Mononuclear cell (primary cell): Measurements from ENCODE around the gene TYRO3. TPM values are rescaled to one million over a fixed set of nuclear protein-coding genes. Genes with fewer than 3 reads are reported as not detected.

ENCODE experiments used
- H3K27me3 ChIP-seq: 2 replicates; pipeline ENCODE4 v1.6.0; 2011; ENCODE audit warnings: low read length, control low read depth; ENCODE audit not compliant: insufficient read depth
- H3K4me1 ChIP-seq: 2 replicates; pipeline ENCODE4 v1.5.1; 2011; ENCODE audit warnings: mild to moderate bottlenecking, low read length, control low read depth; ENCODE audit not compliant: insufficient read depth
- H3K4me3 ChIP-seq: 2 replicates; pipeline ENCODE4 v1.5.1; 2011; ENCODE audit warnings: mild to moderate bottlenecking, low read length, moderate library complexity
- H3K9me3 ChIP-seq: 2 replicates; pipeline ENCODE4 v1.5.1; 2011; ENCODE audit warnings: low read depth, mild to moderate bottlenecking, control low read depth, low read length
- total RNA-seq: library from RNA; depleted of rRNA; stranded (reverse); fragments of >200 nt; gene quantifications from one replicate; pipeline ENCODE4 v1.2.3, GENCODE V29; 2012

TYRO3 gene
- total RNA-seq = 0.21 TPM

- Histone ChIP-seq H3K4me1 (peaks cover 19% of the 10 kb centered on the region), H3K4me3 (peak within 1 kb of the TSS; percentile 26), H3K9me3 (no peaks in the 10 kb centered on the region), H3K27me3 (peaks cover 18% of the 10 kb centered on the region)
Observed at GRCh38 chr15:41558400-41559238, at the start of gene TYRO3. Gene TYRO3, plus strand, starts transcription at chr15:41559212. Its CDS starts 46 bp downstream, at chr15:41559258.

- no peak overlapping the region for H3K4me3 ChIP-seq
- peaks cover 25% of the 10 kb centered on the region for H3K4me1 ChIP-seq
- H3K9me3 ChIP-seq = no peaks in the 10 kb centered on the region
- H3K27me3 ChIP-seq = peaks cover 26% of the 10 kb centered on the region
Observed at GRCh38 chr15:41510728-41511127, 48.3 kb upstream of the TYRO3 start.

GRCh38 chr15:41511331-41511898 is 47.6 kb upstream of the TYRO3 start:
- Histone ChIP-seq H3K9me3 (no peaks in the 10 kb centered on the region), H3K4me1 (peaks cover 25% of the 10 kb centered on the region), H3K4me3 (no peak overlapping the region), H3K27me3 (peaks cover 26% of the 10 kb centered on the region)

GRCh38 chr15:41511899-41512369 is 47.1 kb upstream of the TYRO3 start:
- Histone ChIP-seq H3K9me3 (no peaks in the 10 kb centered on the region), H3K4me3 (no peak overlapping the region), H3K27me3 (peaks cover 26% of the 10 kb centered on the region), H3K4me1 (peaks cover 25% of the 10 kb centered on the region)

GRCh38 chr15:41512512-41512939 is 46.5 kb upstream of the TYRO3 start:
- Histone ChIP-seq H3K27me3 (peaks cover 26% of the 10 kb centered on the region), H3K4me3 (peak overlapping the region; percentile 21), H3K9me3 (no peaks in the 10 kb centered on the region), H3K4me1 (peaks cover 25% of the 10 kb centered on the region)

GRCh38 chr15:41512940-41513505 is 46.0 kb upstream of the TYRO3 start:
- no peaks in the 10 kb centered on the region for H3K9me3 ChIP-seq
- peak overlapping the region; percentile 21 for H3K4me3 ChIP-seq
- peaks cover 25% of the 10 kb centered on the region for H3K4me1 ChIP-seq
- peaks cover 26% of the 10 kb centered on the region for H3K27me3 ChIP-seq

- peaks cover 25% of the 10 kb centered on the region for H3K4me1 ChIP-seq
- H3K4me3 ChIP-seq = peak within 1 kb of the TSS; percentile 21
- no peaks in the 10 kb centered on the region for H3K9me3 ChIP-seq
- H3K27me3 ChIP-seq = peaks cover 26% of the 10 kb centered on the region
Observed at GRCh38 chr15:41513506-41514227, 45.3 kb upstream of the TYRO3 start, which contains the start of gene LTK. Gene LTK, minus strand, starts transcription at chr15:41513827. Its CDS starts 118 bp downstream, at chr15:41513709.

- Histone ChIP-seq H3K4me1 (peaks cover 13% of the 10 kb centered on the region), H3K4me3 (no peak overlapping the region), H3K27me3 (peaks cover 10% of the 10 kb centered on the region), H3K9me3 (no peaks in the 10 kb centered on the region)
Observed at GRCh38 chr15:41517895-41518449, 41.0 kb upstream of the TYRO3 start.

GRCh38 chr15:41520636-41521035 is 38.4 kb upstream of the TYRO3 start:
- Histone ChIP-seq H3K27me3 (no peaks in the 10 kb centered on the region), H3K4me3 (no peak overlapping the region), H3K4me1 (no peaks in the 10 kb centered on the region), H3K9me3 (no peaks in the 10 kb centered on the region)

- Histone ChIP-seq H3K4me3 (no peak overlapping the region), H3K27me3 (no peaks in the 10 kb centered on the region), H3K4me1 (no peaks in the 10 kb centered on the region)
Observed at GRCh38 chr15:41521614-41522013, 37.4 kb upstream of the TYRO3 start.

GRCh38 chr15:41523097-41523496 is 35.9 kb upstream of the TYRO3 start:
- H3K27me3 ChIP-seq = no peaks in the 10 kb centered on the region
- no peaks in the 10 kb centered on the region for H3K4me1 ChIP-seq
- H3K9me3 ChIP-seq = no peaks in the 10 kb centered on the region
- no peak overlapping the region for H3K4me3 ChIP-seq

More at GRCh38 chr15:41521614-41522013, 37.4 kb upstream of the TYRO3 start:
- H3K9me3 ChIP-seq = no peaks in the 10 kb centered on the region

- no peak overlapping the region for H3K4me3 ChIP-seq
- H3K4me1 ChIP-seq = no peaks in the 10 kb centered on the region
- H3K9me3 ChIP-seq = no peaks in the 10 kb centered on the region
- no peaks in the 10 kb centered on the region for H3K27me3 ChIP-seq
Observed at GRCh38 chr15:41530363-41530956, 28.6 kb upstream of the TYRO3 start.

GRCh38 chr15:41535544-41535943 is 23.5 kb upstream of the TYRO3 start:
- Histone ChIP-seq H3K4me3 (no peak overlapping the region), H3K9me3 (no peaks in the 10 kb centered on the region), H3K27me3 (no peaks in the 10 kb centered on the region), H3K4me1 (no peaks in the 10 kb centered on the region)

- H3K9me3 ChIP-seq = no peaks in the 10 kb centered on the region
- no peaks in the 10 kb centered on the region for H3K4me1 ChIP-seq
- no peaks in the 10 kb centered on the region for H3K27me3 ChIP-seq
- no peak overlapping the region for H3K4me3 ChIP-seq
Observed at GRCh38 chr15:41536866-41537265, 22.1 kb upstream of the TYRO3 start.
